Forelimb muscle (tissue), 1 donor: Measurements from ENCODE around the gene ST3GAL4. TPM values are rescaled to one million over a fixed set of nuclear protein-coding genes. Genes with fewer than 3 reads are reported as not detected.
"Not testable (repeated sequence)": the region's sequence is repeated elsewhere in the genome, so short reads cannot be mapped to it uniquely, and the experiment has no call there.

Source experiments
- DNase-seq: peaks from one replicate; pipeline ENCODE4 v3.0.0-alpha.2; 2013; ENCODE audit warnings: low read depth
- polyA plus RNA-seq: library from polyadenylated mRNA; unstranded; fragments of 120-200 nt; gene quantifications from one replicate; pipeline ENCODE4 v1.2.1, GENCODE V29; 2013; ENCODE audit not compliant: insufficient read length

ST3GAL4 gene
- polyA plus RNA-seq, 1 donor = 27.2 TPM

- DNase-seq = no peak
Observed at GRCh38 chr11:126384449-126385070, 29.1 kb downstream of the ST3GAL4 start.

GRCh38 chr11:126385991-126386728 lies 30.7 kb downstream of the ST3GAL4 start:
- no peak for DNase-seq

GRCh38 chr11:126386729-126387071 lies 31.2 kb downstream of the ST3GAL4 start:
- not testable (repeated sequence) for DNase-seq

GRCh38 chr11:126387857-126388256 lies 32.4 kb downstream of the ST3GAL4 start:
- no peak for DNase-seq

GRCh38 chr11:126390272-126390867 lies 34.9 kb downstream of the ST3GAL4 start:
- DNase-seq = no peak

GRCh38 chr11:126391286-126391954 lies 35.9 kb downstream of the ST3GAL4 start:
- no peak for DNase-seq

- DNase-seq = no peak
Observed at GRCh38 chr11:126391970-126392632, 36.6 kb downstream of the ST3GAL4 start.

- DNase-seq = no peak
Observed at GRCh38 chr11:126392633-126393013, 37.1 kb downstream of the ST3GAL4 start.

GRCh38 chr11:126393143-126393542 lies 37.7 kb downstream of the ST3GAL4 start:
- no peak for DNase-seq

GRCh38 chr11:126394036-126394435 lies 38.5 kb downstream of the ST3GAL4 start:
- no peak for DNase-seq

GRCh38 chr11:126394634-126395072 lies 39.2 kb downstream of the ST3GAL4 start:
- DNase-seq = not testable (repeated sequence)

- not testable (repeated sequence) for DNase-seq
Observed at GRCh38 chr11:126395784-126396183, 40.3 kb downstream of the ST3GAL4 start.

GRCh38 chr11:126396266-126396665 lies 40.8 kb downstream of the ST3GAL4 start:
- DNase-seq = not testable (repeated sequence)

- DNase-seq = no peak
Observed at GRCh38 chr11:126396965-126397364, 41.5 kb downstream of the ST3GAL4 start.

- DNase-seq = no peak
Observed at GRCh38 chr11:126398296-126398695, 42.8 kb downstream of the ST3GAL4 start.

GRCh38 chr11:126398721-126399120 lies 43.2 kb downstream of the ST3GAL4 start:
- DNase-seq = no peak

- DNase-seq = no peak
Observed at GRCh38 chr11:126400019-126400418, 44.5 kb downstream of the ST3GAL4 start.

GRCh38 chr11:126400479-126400878 lies 45.0 kb downstream of the ST3GAL4 start:
- DNase-seq = no peak

GRCh38 chr11:126403022-126403581 lies 47.6 kb downstream of the ST3GAL4 start:
- DNase-seq = no peak

- no peak for DNase-seq
Observed at GRCh38 chr11:126403658-126404057, 48.2 kb downstream of the ST3GAL4 start.

GRCh38 chr11:126404367-126404766 lies 48.9 kb downstream of the ST3GAL4 start:
- DNase-seq = no peak

- DNase-seq = no peak
Observed at GRCh38 chr11:126405374-126405773, 49.9 kb downstream of the ST3GAL4 start.
